Tibial nerve (tissue), 4 donors: Measurements from ENCODE around the gene BCAR3. TPM values are rescaled to one million over a fixed set of nuclear protein-coding genes. Genes with fewer than 3 reads are reported as not detected.
A peak's percentile ranks its signal among the peaks of the same experiment; 100 is the strongest.

Source experiments
- DNase-seq, 2 donors: peaks; one replicate each; pipeline ENCODE4 v3.0.0-alpha.2; 2019; ENCODE audit warnings: low spot score in 2 of 2
- H3K27ac ChIP-seq, 4 donors: fragments of 200-600 bp; sonication (generic) in 3 of 4; one replicate each; pipeline ENCODE4 v1.5.1; 2017 to 2019; ENCODE audit warnings: mild to moderate bottlenecking in 1 of 4
- H3K27me3 ChIP-seq, 2 donors: fragments of 200-600 bp; sonication (generic) in 1 of 2; one replicate each; pipeline versions ENCODE4 v1.5.1 to v1.6.0; 2017 to 2019
- H3K36me3 ChIP-seq, 3 donors: fragments of 200-600 bp; sonication (generic); one replicate each; pipeline ENCODE4 v1.5.1; 2018 to 2019
- H3K4me1 ChIP-seq, 4 donors: fragments of 200-600 bp; sonication (generic) in 3 of 4; one replicate each; pipeline ENCODE4 v1.5.1; 2017 to 2019
- H3K4me3 ChIP-seq, 4 donors: fragments of 200-600 bp; sonication (generic) in 3 of 4; one replicate each; pipeline ENCODE4 v1.5.1; 2017 to 2019; ENCODE audit warnings: mild to moderate bottlenecking in 1 of 4, moderate library complexity in 1 of 4
- H3K9me3 ChIP-seq, 4 donors: fragments of 200-600 bp; sonication (generic) in 3 of 4; one replicate each; pipeline ENCODE4 v1.5.1; 2017 to 2019
- CTCF ChIP-seq, 5 experiments: fragments of 200-600 bp in 3 of 5; fragments of 450-650 bp in 2 of 5; sonication (generic) in 3 of 5; IDR thresholded peaks; one replicate each; pipeline ENCODE4 v1.5.1; 2016 to 2019; ENCODE audit warnings: antibody characterized with exemption in 5 of 5, mild to moderate bottlenecking in 3 of 5, moderate library complexity in 2 of 5
- EP300 ChIP-seq, 2 donors: sonication (generic); formaldehyde crosslinking; IDR thresholded peaks; one replicate each; pipeline ENCODE4 v1.6.1; 2017; ENCODE audit warnings: antibody characterized with exemption in 2 of 2, mild to moderate bottlenecking in 1 of 2
- POLR2A ChIP-seq, 2 donors: fragments of 450-650 bp; IDR thresholded peaks; one replicate each; pipeline ENCODE4 v1.6.1; 2017; ENCODE audit warnings: antibody characterized with exemption in 2 of 2, mild to moderate bottlenecking in 2 of 2, moderate library complexity in 2 of 2
- WGBS, 2 donors: methylation state at CpG; one replicate each; pipeline ENCODE4 v1.1.5; 2018; 5-methylcytosine and 5-hydroxymethylcytosine counted together
- total RNA-seq, 4 donors: library from RNA; depleted of rRNA; stranded (reverse); fragments of >200 nt; gene quantifications; one replicate each; pipeline ENCODE4 v1.1.0, GENCODE V29; 2016

The BCAR3 gene
- total RNA-seq, 4 donors from 2014 or later, result 26.2 to 41.8 (median 36.5) TPM

GRCh38 chr1:93565496-93566206, 116.0 kb downstream of the BCAR3 start:
- TF ChIP-seq POLR2A (IDR thresholded peaks at IDR 0.05) (no peak), EP300 (IDR thresholded peaks at IDR 0.05) (no peak), CTCF (IDR thresholded peaks at IDR 0.05) (no peak)
- Histone ChIP-seq H3K36me3 (peaks cover 0 to 98% (median 0%) of the 10 kb centered on the region in 3 donors), H3K27me3 (no peaks in the 10 kb centered on the region), H3K4me1 (peaks cover 0 to 9% (median 0%) of the 10 kb centered on the region in 4 donors), H3K9me3 (no peaks in the 10 kb centered on the region), H3K27ac (peak overlapping the region in 2 of 4 donors; percentile 22 to 47), H3K4me3 (no peak overlapping the region)
- no peak for DNase-seq
- 67% methylated on average over 4 of the region's 4 CpGs for WGBS, 2 donors

GRCh38 chr1:93559695-93560094, 121.9 kb downstream of the BCAR3 start:
- DNase-seq, result no peak
- Histone ChIP-seq H3K4me3 (no peak overlapping the region), H3K27me3 (no peaks in the 10 kb centered on the region), H3K36me3 (peaks cover 0 to 54% (median 0%) of the 10 kb centered on the region in 3 donors), H3K9me3 (no peaks in the 10 kb centered on the region), H3K4me1 (peaks cover 0 to 13% (median 8%) of the 10 kb centered on the region in 4 donors), H3K27ac (no peak overlapping the region)
- TF ChIP-seq POLR2A (IDR thresholded peaks at IDR 0.05) (no peak), EP300 (IDR thresholded peaks at IDR 0.05) (no peak), CTCF (IDR thresholded peaks at IDR 0.05) (no peak)

GRCh38 chr1:93559045-93559444, 122.6 kb downstream of the BCAR3 start:
- Histone ChIP-seq H3K27me3 (no peaks in the 10 kb centered on the region), H3K9me3 (no peaks in the 10 kb centered on the region), H3K4me3 (no peak overlapping the region), H3K27ac (no peak overlapping the region), H3K36me3 (peaks cover 0 to 49% (median 0%) of the 10 kb centered on the region in 3 donors), H3K4me1 (peaks cover 0 to 19% (median 14%) of the 10 kb centered on the region in 4 donors)
- no peak for TF ChIP-seq CTCF (IDR thresholded peaks at IDR 0.05)
- no peak for TF ChIP-seq EP300 (IDR thresholded peaks at IDR 0.05)
- no peak for TF ChIP-seq POLR2A (IDR thresholded peaks at IDR 0.05)
- 79 to 83% methylated on average over 2 of the region's 2 CpGs for WGBS, 2 donors
- DNase-seq, result no peak

GRCh38 chr1:93556291-93556690, 125.3 kb downstream of the BCAR3 start:
- peaks cover 0 to 22% (median 0%) of the 10 kb centered on the region in 3 donors for H3K36me3 ChIP-seq
- no peak for DNase-seq
- H3K4me3 ChIP-seq, result no peak overlapping the region
- peak overlapping the region in 1 of 4 donors; percentile 66 for H3K27ac ChIP-seq
- peaks cover 0 to 46% (median 28%) of the 10 kb centered on the region in 4 donors for H3K4me1 ChIP-seq
- no peaks in the 10 kb centered on the region for H3K9me3 ChIP-seq
- TF ChIP-seq POLR2A (IDR thresholded peaks at IDR 0.05) (no peak), EP300 (IDR thresholded peaks at IDR 0.05) (no peak), CTCF (IDR thresholded peaks at IDR 0.05) (no peak)
- WGBS, 2 donors, result 91 to 96% methylated on average over 2 of the region's 2 CpGs
- H3K27me3 ChIP-seq, result no peaks in the 10 kb centered on the region
